ENCODE measurements around the gene EIF5A. TPM values are rescaled to one million over a fixed set of nuclear protein-coding genes. Genes with fewer than 3 reads are reported as not detected.

EIF5A gene
- total RNA-seq, 1 experiment from 2014 or later: 1,139 TPM

DNA sequence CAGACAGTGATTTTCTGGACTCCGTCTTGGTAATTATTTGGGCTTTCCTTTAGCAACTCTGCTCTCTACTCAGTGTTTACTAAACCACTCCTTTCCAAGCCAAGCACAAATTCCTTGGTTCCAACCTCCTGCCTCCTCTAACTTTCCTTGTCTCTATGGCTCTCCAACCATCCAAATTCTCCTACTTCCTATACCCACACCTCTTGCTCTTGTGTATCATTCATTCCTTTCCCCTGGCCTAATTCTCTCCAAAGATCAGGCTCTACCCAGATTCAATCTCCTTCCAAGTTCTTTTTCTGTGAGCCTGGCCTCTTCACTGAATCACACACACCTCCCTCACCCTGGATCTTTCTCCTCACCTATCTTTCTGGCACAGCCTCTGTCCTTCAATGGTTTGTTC is 20.6 kb downstream of the EIF5A start:
- Histone ChIP-seq H3K27me3 (ENCODE audit: insufficient read depth, low read length) (no peaks in the 10 kb centered on the region), H3K9me3 (ENCODE audit: control insufficient read depth in 1 of 2, insufficient read depth in 1 of 2, low read depth in 1 of 2, low read length in 2 of 2) (no peaks in the 10 kb centered on the region), H3K9me2 (ENCODE audit: insufficient read depth) (no peaks in the 10 kb centered on the region), H3K4me1 (ENCODE audit: control insufficient read depth in 1 of 2, insufficient read depth in 2 of 2, low read length in 2 of 2) (peaks cover 3 to 29% of the 10 kb centered on the region in 2 experiments; a peak in 3 of 4 replicates), H3K4me2 (ENCODE audit: low read length) (peak overlapping the region; percentile 77), H3K9ac (ENCODE audit: low read length) (peak overlapping the region; percentile 93), H3K4me3 (replicated peaks in 1 of 2; ENCODE audit: low read depth in 1 of 2, low read length in 2 of 2) (peak overlapping the region; percentile 98 to 99), H3K36me3 (ENCODE audit: control insufficient read depth in 1 of 2, insufficient read depth in 2 of 2, low read length in 2 of 2) (peaks cover 9 to 22% of the 10 kb centered on the region in 2 experiments; a peak in 3 of 4 replicates), H3K27ac (ENCODE audit: low read depth, low read length) (peak overlapping the region; percentile 81; the same call in 1 of the 2 replicates), H2AFZ (ENCODE audit: low read depth, low read length, poor library complexity, severe bottlenecking) (no peak overlapping the region), H3K79me2 (ENCODE audit: insufficient read depth, low read length) (peaks cover 20% of the 10 kb centered on the region; the same call in 1 of the 2 replicates), H4K20me1 (ENCODE audit: insufficient read depth) (no peaks in the 10 kb centered on the region)
- ChIA-PET POLR2A (no interaction called here), CTCF (interaction anchor here (2.2 kb wide), 1 partner anchor 13 kb away, joined by 5 read pairs; the partner anchor contains the start of gene GPS2), RAD21 (ENCODE audit: low non-redundant PET in 1 of 2, low total read pairs in 2 of 2, uncharacterized antibody in 2 of 2, unreplicated experiment in 2 of 2) (no interaction called here)
- intact Hi-C loops (cut with micrococcal nuclease): no loop called here
- ATAC-seq (no peak), DNase-seq (ENCODE audit: low read depth, low spot score) (no peak)
- TF ChIP-seq JUND (IDR thresholded peaks at IDR 0.05) (no peak), POLR2AphosphoS5 (IDR thresholded peaks at IDR 0.05; ENCODE audit: low read depth, low read length) (no peak), SIN3A (IDR thresholded peaks at IDR 0.05; ENCODE audit: low read depth) (no peak), EZH2phosphoT487 (IDR thresholded peaks at IDR 0.05; ENCODE audit: borderline replicate concordance) (no peak), SP1 (IDR thresholded peaks at IDR 0.05; ENCODE audit: low read depth) (no peak), EZH2 (IDR thresholded peaks at IDR 0.05) (no peak), ZNF274 (IDR thresholded peaks at IDR 0.05; ENCODE audit: low read depth, low read length) (no peak), POLR2A (IDR thresholded peaks at IDR 0.05; ENCODE audit: borderline replicate concordance, extremely low read depth, insufficient read depth, insufficient read length) (no peak), FOSL1 (IDR thresholded peaks at IDR 0.05; ENCODE audit: low read depth) (no peak), ELF1 (IDR thresholded peaks at IDR 0.05; ENCODE audit: borderline replicate concordance, low read depth) (no peak), SRF (IDR thresholded peaks at IDR 0.05; ENCODE audit: low read depth) (no peak)
- TF ChIP-seq, protein P1, sequence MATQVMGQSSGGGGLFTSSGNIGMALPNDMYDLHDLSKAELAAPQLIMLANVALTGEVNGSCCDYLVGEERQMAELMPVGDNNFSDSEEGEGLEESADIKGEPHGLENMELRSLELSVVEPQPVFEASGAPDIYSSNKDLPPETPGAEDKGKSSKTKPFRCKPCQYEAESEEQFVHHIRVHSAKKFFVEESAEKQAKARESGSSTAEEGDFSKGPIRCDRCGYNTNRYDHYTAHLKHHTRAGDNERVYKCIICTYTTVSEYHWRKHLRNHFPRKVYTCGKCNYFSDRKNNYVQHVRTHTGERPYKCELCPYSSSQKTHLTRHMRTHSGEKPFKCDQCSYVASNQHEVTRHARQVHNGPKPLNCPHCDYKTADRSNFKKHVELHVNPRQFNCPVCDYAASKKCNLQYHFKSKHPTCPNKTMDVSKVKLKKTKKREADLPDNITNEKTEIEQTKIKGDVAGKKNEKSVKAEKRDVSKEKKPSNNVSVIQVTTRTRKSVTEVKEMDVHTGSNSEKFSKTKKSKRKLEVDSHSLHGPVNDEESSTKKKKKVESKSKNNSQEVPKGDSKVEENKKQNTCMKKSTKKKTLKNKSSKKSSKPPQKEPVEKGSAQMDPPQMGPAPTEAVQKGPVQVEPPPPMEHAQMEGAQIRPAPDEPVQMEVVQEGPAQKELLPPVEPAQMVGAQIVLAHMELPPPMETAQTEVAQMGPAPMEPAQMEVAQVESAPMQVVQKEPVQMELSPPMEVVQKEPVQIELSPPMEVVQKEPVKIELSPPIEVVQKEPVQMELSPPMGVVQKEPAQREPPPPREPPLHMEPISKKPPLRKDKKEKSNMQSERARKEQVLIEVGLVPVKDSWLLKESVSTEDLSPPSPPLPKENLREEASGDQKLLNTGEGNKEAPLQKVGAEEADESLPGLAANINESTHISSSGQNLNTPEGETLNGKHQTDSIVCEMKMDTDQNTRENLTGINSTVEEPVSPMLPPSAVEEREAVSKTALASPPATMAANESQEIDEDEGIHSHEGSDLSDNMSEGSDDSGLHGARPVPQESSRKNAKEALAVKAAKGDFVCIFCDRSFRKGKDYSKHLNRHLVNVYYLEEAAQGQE (IDR thresholded peaks at IDR 0.05; ENCODE audit: low read depth): no peak
- TF ChIP-seq, protein P2, sequence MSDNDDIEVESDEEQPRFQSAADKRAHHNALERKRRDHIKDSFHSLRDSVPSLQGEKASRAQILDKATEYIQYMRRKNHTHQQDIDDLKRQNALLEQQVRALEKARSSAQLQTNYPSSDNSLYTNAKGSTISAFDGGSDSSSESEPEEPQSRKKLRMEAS (IDR thresholded peaks at IDR 0.05): no peak
- TF ChIP-seq, protein P3, sequence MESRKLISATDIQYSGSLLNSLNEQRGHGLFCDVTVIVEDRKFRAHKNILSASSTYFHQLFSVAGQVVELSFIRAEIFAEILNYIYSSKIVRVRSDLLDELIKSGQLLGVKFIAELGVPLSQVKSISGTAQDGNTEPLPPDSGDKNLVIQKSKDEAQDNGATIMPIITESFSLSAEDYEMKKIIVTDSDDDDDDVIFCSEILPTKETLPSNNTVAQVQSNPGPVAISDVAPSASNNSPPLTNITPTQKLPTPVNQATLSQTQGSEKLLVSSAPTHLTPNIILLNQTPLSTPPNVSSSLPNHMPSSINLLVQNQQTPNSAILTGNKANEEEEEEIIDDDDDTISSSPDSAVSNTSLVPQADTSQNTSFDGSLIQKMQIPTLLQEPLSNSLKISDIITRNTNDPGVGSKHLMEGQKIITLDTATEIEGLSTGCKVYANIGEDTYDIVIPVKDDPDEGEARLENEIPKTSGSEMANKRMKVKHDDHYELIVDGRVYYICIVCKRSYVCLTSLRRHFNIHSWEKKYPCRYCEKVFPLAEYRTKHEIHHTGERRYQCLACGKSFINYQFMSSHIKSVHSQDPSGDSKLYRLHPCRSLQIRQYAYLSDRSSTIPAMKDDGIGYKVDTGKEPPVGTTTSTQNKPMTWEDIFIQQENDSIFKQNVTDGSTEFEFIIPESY (IDR thresholded peaks at IDR 0.05; ENCODE audit: extremely low read depth, insufficient replicate concordance, low read length): no peak
- no TSS peak for BruUV-seq (replicated peaks)

Data from HCT116 (cell line).